NT2/D1 (cell line): ENCODE measurements around the gene RPS14.

Experiments used
- SUZ12 ChIP-seq: IDR thresholded peaks from 2 replicates; pipeline ENCODE4 v1.6.1; 2011; ENCODE audit not compliant: insufficient read length, insufficient read depth; ENCODE audit errors: extremely low read depth
- YY1 ChIP-seq: IDR thresholded peaks from 2 replicates; pipeline ENCODE4 v1.6.1; 2011; ENCODE audit not compliant: insufficient read length, insufficient read depth

DNA sequence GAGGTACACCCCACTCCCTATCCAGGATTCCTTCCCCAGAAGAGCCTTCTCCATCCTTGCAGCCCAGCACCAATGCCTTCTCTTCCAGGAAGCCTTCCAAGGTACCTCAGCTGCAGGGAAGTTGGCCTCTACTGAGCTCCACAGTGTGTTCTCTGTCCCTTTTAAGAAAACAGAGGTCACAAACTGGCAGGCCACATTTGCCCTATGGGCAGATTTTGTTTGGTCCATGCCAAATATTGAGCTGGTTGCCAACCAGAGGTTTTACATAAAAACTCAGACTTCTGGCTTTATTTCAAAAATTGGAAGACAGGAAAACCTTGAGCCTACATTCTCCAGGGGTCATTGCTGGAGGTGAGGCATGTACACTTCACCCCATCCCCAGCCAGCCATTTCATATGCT lies 49.4 kb upstream of the RPS14 start:
- TF ChIP-seq SUZ12, result no peak
- TF ChIP-seq YY1, result no peak
